Parietal lobe (tissue), 1 donor: ENCODE data around the gene B4GALT4. TPM values are rescaled to one million over a fixed set of nuclear protein-coding genes. Genes with fewer than 3 reads are reported as not detected.

Experiments
- total RNA-seq: library from RNA; depleted of rRNA; stranded (reverse); fragments of >200 nt; gene quantifications from one replicate; pipeline ENCODE4 v1.2.3, GENCODE V29; 2014

B4GALT4 gene
- 14.7 TPM for total RNA-seq

GRCh38 chr3:119240591-119241434 is at the start of gene B4GALT4:
Gene B4GALT4 (minus strand): TSS chr3:119240878. CDS start chr3:119230099, 10,779 bp downstream.

GRCh38 chr3:119173325-119173724 is 67.4 kb downstream of the B4GALT4 start, which contains the start of gene UPK1B:
Gene UPK1B (plus strand): TSS chr3:119173598. CDS start chr3:119186742, 13,144 bp downstream.

Other genes with a start within 250 kb of the B4GALT4 start
- 19.4 TPM for gene IGSF11, start 206.0 kb downstream of the B4GALT4 start, total RNA-seq
- not detected for gene TEX55, start 94.7 kb downstream of the B4GALT4 start, total RNA-seq
- gene UPK1B, start 67.3 kb downstream of the B4GALT4 start, total RNA-seq = not detected
- 6.9 TPM for gene ARHGAP31, start 53.5 kb upstream of the B4GALT4 start, total RNA-seq
- gene TMEM39A, start 222.7 kb upstream of the B4GALT4 start, total RNA-seq = 36.0 TPM
- 31.9 TPM for gene POGLUT1, start 228.1 kb upstream of the B4GALT4 start, total RNA-seq